Retina (tissue), 1 donor: ENCODE measurements around the gene INTS11.
A peak's percentile ranks its signal among the peaks of the same experiment; 100 is the strongest.

ENCODE experiments used
- DNase-seq: peaks from one replicate; pipeline ENCODE4 v3.0.0-alpha.2; 2016

The INTS11 gene

DNA sequence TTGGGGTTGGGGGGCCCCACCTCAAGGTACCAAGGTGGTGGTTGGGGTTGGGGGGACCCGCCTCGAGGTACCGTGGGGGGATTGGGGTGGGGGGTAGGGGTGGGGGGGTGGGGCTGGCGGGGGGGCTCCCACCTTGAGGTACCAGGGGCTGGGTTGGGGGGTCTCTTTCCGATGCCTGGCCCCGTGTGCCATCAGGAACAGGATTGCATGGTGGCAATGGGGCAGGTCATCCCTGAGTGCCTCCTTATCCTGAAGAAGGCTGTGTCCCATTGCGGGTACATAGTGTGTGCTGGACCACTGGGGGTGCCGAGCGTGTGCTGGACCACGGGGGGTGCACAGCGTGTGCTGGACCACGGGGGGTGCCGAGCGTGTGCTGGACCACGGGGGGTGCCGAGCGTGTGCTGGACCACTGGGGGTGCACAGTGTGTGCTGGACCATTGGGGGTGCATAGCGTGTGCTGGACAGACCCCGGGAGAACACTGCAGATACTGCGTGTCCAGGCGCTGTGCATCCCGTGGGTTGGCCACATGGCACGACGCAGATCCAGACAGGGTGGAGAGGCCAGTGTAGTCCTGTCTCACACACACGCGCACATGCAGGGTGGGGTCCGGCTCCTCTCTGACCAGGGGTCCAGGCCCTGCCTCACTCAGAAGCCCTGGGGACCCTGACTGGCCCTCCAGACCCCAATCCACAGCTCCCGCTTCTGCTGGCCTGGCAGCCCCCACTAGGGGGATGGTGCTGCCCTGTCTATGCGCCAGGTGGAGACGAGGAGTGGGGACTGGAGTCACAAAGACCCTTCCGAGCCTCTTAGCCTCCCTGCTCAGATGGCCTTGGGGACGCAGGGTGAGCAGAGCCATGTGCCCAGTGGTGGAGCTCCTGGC lies 40.0 kb downstream of the INTS11 start:
- no peak for DNase-seq

DNA sequence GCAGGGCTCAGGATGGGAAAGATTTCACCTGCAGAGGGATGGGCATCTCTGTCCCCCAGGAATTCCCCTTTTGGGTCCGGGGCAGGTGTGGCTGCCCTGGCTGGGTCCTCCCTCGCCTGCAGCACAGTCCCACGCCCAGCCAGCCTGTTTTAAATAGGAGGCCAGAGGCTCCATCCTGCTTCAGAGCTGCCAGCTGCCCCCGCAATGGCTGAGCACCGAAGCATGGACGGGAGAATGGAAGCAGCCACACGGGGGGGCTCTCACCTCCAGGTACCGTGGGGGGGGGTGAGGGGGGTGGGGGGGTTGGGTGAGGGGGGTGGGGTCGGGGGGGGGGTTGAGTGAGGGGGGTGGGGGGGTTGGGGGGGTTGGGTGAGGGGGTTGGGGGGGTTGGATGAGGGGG lies 40.6 kb downstream of the INTS11 start:
- DNase-seq, result no peak

DNA sequence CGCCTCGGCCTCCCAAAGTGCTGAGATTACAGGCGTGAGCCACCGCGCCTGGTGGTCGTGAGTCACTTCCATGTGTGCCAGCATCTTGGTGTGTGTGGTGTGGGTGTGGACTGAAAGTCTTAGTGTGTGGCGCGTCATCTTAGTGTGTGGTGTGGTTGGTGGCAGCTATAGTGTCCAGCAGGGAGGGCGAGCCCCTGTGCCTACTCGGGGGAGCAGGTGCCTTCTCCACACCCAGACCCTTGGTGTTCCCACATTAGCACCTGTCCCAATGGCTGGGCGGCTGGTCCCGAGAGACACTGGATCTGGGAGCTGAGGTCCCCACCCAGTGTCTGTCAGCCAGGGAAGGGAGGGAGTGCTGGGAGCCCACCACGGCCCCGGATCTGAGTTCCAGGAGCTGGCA lies 41.5 kb downstream of the INTS11 start:
- DNase-seq, result no peak

DNA sequence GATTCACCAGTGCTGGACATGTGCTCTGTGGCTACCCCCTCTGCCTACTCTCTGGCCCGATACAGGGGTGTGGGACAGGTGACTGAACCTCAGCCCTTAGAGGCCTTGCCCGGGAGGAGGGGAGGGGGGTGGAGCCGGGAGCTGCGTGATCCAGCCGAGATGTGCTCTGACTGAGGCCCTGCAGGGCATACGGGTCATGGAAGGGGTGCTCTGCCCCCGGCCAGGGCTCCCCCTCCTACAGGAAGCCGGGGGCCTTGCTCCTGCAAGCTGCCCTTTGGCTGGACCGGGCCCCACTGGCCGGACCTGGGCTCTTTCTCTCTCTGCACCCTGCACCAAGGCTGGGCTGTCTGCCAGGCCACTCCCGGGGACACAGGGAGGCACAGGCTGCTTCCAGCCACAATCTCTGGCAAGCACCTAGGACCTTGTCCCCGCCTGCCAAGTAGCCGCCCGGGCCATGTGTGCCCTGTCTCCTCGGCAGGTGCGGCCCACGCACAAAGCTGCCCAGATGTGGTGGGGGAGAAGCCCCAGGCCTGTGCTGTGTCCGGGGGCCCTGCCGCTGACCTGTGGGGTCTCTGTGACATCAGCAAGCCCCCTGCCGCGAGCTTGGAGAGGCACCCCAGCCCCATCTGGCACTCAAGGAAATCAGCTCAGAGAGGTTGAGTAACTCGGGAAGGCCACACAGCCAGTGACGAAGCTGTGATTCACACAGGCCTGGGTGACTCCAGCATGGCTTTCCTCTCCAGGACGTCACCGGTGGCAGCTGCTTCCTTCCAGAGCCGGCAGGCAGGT lies 42.7 kb downstream of the INTS11 start:
- DNase-seq, result no peak

DNA sequence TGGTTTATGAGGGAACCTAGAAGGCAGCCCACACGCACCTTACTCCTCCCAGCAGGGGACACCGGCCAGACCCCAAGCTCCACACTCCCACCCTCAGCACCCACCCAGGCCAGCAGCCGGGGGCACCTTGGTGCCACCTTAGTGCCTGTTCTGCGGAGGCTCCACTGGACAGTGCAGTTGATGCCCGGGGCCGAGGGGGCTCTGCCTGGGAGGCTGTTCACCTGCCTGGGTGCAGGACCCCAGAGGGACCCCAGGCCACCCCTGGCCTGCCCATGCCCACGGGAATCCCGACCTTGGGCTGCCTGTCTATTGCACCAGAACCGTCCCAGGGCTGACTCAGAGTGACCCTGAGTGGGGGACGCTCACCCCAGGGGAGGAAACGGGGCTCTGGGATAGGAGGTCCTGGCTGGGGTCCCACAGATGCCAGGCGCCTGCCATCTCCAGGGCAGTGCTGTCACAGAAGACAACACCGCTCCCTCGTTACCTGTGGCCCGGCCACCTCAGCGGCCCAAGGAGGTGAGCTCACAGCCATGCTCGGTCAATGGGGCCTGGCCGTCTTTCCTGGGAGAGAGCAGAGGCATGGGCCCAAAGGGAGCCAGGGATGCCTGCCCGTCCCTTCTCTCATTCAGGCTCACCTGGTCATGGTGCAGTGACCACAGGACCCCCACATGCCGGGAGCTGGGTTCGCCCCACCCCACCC lies 43.5 kb downstream of the INTS11 start:
- no peak for DNase-seq

DNA sequence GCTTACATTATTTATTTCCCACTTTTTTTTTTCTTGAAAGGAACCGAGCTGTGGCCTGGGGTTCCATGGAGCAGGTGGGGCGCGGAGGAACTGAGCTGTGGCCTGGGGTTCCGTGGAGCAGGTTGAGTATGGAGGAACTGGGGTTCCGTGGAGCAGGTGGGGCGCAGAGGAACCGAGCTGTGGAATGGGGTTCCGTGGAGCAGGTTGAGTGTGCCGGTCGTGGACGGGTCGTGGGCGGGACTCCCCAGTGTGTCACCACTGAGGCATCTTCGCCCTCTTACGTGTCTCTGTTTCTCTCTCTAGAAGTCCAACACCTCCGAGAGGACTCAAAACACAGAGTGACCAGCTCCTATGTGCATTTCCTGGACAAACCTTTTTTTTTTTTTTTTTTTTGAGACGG lies 45.4 kb downstream of the INTS11 start:
- DNase-seq, result no peak

DNA sequence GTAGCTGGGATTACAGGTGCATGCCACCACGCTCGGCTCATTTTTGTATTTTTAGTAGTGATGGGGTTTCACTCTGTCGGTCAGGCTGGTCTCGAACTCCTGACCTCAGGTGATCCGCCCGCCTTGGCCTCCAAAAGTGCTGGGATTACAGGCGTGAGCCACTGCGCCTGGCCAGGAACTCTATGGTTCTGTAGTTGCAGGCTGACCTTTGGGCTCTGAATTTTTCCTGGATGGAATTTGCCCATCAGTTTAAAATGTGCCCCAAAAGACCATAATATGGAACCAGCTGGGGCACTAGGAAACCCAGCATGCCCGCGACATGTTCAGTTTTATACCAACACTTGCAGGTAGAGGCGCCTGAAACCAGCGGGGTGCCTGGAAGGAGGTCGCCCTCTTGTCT lies 45.8 kb downstream of the INTS11 start:
- DNase-seq, result no peak

DNA sequence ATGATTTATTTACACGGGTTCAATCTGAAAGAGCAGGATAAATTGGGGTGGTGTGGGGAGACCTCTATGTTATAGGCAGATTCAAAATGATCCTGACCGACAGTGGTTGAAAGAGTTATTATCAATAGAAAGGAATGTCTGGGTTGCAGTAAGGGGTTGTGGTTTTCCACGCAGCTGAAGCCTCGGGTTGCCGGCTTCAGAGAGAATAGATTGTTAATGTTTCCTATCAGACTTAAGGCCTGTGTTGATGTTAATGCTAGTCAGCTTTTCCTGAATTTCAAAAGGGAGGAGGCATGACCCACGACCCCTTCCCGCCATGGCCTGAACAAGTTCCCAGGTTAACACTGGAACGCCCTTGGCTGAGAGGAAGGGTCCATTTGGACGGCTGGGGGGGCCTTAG lies 48.6 kb downstream of the INTS11 start:
- DNase-seq, result no peak

DNA sequence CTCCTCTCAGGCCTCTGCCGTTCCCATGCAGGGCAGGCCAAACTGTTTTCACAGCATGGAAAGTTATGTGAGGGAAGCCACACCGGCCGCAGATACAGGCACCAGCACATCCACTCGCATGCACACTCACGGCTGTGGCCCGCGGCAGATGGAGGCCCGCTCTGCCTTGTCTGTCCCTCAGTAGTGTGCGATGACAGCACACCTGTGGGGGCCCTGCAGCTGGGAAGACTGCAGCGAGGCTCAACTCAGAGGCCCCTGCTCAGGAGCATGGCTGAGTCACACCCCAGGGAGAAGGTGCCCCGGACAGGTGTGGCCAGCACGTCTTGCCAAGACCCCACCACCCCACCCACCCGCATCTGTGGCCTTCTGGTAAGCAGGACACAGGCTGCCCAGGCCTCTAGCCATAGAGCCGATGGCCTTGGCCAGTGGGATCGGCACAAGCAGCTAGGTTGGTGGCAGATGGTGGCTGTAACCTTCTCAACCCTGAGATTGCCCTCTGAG lies 49.5 kb downstream of the INTS11 start:
- DNase-seq, result no peak

DNA sequence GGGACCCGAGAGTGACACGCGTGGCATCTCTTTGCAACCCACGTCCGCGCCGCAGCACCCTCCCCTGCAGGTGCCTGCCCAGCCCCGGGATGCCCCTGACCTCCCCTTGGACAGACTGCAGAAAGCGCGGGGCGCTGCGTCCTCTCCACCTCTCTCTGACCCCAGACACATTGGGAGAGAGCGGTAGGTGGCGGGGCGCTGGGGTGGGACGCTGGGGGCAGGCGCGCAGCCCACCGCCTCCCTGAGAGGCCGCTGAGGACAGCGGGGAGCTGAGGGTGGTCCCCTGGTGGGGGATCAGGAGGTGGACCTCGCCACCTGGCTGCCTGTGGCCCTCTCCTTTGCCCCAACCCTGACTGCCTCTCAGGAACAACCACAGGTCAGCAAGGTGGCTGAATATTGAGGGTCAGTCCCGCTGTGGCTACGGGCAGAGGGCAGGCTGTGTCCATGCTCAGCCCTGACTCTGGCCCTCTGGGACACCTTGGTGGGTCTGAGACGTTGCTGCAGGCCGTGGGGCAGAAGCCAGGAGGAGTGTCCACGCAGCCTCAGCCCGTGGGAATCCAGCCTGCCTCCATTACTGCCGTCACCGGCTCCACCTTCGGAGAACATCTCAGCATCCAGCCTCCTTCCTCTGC lies 50.0 kb downstream of the INTS11 start:
- DNase-seq, result peak; percentile 75

DNA sequence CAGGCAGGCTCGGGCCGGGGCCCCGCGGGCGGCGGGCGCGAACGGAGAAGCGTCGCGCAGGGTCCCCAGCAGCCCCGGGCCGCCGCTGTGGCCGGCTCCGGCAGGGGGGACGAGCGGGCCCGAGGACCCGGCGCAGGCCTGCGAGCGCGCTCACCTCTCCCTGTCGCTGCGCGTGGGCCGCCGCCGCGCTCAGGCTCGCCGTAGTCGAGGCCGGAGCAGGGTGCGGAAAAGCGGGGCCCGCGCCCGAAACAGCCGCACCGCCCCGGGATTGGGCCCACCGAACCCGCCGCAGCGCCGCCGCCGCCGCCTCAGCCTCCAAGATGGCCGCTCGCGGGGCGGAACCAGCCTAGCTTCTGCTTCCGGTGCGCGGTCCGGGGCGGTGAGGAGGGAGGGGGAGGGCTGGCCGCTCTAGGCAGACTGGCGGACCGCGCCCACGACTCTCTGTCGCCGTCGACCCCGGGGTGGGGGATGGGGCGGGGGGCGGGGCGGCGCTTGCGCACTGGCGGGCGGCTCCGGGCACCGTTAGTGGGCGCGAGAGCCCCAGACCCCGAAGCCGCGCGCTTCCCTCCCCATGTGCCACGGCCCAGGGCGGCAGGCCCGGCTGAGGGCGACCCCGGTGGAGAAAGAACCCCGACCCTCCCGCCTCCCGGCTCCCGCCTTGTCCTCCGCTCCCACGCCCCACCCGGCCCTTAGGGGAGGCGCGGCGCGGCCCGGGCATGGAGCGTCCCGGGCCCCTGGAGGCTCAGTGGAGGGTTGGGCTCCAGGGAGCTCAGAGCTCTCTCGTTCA lies 50.8 kb downstream of the INTS11 start, which contains the start of gene UBE2J2:
Gene UBE2J2, minus strand, starts transcription at position 343 of the 787 bp plus-strand sequence. CDS start 5,862 bp downstream, outside the sequence.
- DNase-seq, result peak; percentile 80

DNA sequence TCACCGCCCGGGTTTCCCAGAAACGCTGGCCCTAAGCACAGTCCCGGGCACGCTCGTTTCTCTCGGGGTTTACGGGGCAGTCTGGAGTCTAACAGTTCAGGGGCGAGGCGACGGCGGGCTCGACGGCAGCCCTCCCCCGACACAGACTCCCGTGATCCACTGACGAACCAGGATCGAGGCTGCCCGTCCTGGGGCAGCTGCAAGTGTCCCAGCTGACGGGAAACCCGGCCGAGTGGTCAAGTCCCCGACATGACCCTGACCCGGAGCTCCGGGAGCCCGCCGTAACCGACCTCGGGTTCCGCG lies 51.3 kb downstream of the INTS11 start:
- no peak for DNase-seq

DNA sequence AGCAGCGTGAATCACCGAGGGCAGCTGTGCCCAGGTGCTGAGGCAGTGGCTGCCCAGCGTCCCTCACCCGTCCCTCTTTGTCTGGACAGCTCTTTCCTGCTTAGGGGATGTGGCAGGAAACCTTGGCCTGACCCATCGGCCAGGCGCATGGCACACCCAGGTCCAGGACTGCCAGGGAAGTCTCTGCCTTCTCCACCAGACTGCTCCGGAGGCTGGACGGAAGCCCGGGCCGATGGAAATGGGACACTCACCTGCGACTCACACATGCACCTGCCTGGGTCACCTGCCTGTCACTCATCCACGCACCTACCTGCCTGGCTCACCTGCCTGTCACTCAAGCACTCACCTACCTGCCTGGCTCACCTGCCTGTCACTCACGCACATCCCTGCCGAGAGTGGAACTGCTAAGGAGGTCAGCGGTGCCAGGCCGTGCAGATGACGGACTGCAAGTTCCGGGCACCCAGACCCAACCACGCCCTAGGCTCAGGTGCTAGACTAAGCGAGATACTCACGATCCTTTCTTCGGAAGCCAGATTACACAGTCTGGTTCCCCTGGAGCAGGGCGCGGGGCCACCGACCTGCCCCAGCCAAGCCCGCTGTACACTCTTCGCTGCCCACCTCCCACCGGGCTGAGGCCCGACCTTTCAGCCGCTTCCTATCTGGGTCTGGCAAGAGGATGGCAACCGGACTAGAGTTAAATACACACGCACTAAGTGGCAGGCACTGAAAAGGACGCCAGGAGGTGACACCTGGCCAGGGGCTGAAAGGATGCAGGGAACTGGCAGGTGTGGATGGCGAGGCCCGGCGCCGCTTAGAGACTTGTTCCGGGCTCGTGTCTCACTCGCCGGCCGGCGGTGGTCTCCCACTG lies 51.9 kb downstream of the INTS11 start:
- no peak for DNase-seq

DNA sequence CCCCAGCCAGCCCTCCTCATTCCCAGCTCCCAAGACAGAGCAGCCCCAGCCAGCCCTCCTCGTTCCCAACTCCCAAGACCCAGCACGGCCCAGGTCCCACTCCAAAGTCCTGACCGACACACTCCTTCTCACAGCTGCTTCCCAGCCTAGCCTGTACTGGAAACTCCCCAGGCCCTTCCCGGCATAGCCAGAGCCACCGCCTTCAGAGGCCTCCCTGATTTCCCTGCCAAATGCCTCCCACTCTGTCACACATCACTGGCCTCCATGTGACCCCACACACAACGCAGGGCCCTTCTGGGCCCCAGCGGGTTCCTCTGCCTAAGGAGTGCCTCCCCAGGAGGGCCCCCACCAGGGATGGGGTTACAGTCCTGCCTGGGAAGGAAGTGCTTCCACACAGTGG lies 53.6 kb downstream of the INTS11 start:
- DNase-seq, result no peak

DNA sequence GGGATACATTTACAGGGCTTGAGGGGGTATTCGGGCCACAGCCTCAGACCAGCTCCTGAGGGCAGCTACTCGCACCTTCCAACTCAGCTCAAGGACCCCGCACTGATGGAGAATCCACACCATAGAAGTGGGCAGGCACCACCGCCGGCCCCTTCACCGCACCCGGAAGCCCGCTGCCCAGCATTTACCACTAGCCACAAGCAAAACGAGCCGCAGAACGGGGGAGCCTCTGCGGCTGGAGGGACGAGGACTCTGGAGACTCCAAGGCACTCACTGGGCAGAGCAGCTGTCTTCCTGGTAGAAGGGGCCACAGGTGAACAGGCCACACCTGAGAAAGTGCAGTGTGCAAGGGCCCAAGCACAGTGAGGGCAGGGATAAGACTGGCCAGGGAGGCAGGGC lies 56.2 kb downstream of the INTS11 start:
- no peak for DNase-seq

DNA sequence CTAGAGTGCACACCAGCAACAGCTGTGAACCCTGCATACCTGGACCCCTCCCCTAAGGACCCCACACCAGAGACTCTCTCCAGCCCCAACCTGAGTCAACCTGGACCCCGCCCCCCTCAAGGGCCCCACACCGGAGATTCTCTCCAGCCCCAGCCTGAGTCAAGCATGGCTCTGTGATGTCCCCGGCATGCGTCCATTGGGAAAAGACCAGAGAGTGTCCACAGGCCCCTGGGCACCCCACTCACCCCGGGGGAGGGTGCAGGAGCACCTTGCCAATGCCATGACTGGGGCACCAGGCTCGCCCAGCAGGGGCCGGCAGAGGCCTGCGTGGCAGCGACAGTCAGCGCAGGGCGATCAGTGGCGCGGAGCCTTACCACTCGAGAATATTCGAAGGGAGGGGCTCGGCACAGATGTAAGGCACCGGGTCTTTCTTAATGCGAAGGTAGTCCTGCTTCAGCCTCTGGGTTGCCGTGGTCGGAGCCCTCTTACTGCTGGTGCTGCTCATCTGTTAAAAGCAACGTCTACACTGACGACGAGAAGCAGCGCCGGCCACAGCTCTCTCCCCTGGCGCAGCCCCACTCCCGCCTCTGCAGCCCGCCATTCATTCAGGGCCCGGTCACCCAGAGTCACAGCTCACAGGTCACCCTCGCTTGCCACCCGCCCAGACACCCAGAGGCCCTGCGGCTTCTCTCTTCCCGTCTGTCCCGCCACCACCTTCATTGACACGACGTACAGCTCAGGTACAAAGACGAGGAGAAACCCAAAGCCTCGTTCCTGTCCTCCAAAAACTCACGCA lies 56.8 kb downstream of the INTS11 start:
- DNase-seq, result no peak

DNA sequence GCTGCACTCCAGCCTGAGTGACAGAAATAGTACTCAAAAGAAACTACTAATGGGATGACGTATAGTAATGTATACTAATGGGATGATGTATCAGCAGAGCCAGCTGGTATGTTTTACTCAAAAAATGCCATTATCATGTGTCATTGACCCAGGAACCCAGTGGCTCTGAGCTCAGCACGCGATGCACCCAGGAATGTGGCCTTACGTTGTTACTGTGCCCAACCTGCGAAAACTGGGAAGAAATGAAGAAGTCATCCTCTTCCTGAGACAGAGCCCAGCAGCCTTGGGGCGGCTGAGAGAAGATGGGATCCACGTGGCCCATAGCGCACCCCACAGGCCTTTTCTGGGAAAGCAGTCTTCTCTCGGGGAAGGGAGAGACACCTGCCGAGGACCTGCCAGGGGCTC lies 59.6 kb downstream of the INTS11 start:
- DNase-seq, result no peak

DNA sequence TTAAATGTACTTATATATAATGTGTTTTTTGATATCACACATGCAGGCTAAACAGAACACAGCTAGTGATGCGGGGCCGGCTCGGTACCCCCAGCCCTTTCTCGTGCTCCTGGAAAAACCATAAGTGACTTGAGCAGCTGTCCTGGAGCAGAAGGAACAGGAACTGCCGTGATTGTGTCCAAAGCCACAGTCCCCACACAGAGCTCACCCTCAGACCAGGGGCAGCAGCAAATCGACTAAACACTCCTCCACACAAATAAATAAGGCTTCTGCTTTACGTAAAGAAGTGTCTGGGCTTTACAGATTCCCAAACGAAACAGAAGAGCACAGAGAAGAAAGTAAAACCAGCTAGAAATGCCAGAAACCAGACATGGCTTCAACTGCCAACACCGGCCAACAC lies 60.4 kb downstream of the INTS11 start:
- DNase-seq, result no peak

DNA sequence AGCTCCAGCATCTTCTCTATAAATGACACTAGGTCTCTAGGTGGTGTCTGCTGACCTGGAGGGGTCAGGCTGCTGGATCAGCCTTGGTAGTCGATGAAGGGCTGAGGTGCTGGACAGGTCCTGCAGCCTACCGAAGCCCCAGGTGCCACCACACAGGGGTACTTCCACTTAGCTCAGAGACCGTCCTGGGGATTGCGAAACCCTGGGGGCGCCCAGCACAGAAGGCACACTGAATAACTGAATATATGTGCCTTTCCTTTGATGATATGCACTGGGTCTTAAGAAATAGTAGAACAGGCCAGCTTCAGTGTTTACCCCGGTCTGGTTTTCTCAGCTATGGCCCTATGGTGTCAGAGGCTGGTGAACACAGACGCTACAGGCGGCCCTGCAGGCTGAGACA lies 61.7 kb downstream of the INTS11 start:
- DNase-seq, result no peak

DNA sequence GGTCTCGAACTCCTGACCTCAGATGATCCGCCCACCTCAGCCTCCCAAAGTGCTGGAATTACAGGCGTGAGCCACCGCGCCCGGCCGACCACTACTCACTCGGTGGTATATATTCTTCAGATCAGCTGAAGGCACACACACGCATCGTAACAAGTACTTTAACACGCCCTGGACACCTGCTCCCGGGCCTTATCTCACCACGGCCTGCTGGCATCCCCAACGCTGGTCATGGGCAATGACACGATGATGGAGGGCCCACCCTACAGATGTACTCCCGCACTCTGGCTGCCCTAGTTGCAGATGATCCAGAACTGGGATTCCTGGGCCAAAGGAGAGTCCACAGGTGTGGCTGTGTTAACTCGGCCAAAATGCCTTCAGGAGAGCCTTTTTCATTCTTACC lies 62.4 kb downstream of the INTS11 start:
- no peak for DNase-seq
